ENCODE measurements around the gene DYNC1I1.
"Not testable (repeated sequence)": the region's sequence is repeated elsewhere in the genome, so short reads cannot be mapped to it uniquely, and the experiment has no call there.

The DYNC1I1 gene

DNA sequence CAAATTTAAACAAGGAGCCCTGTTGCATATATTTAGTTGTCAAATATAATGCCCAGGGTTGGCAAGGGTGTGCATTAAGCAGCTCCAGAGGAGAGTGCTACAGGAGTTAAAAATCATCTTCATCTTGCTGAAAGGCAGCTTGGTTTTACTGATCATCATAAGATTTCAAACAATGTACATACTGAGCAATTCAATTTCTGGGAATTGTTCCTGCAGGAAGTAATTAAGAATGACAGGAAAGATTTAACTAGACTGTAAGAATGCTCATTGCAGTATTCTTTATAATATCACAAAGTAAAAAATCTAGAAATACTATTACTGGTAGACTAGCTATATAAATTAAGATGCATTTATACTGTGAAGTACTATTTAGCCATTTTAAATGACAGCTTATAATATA lies 153.6 kb downstream of the DYNC1I1 start:
- Histone ChIP-seq H3K36me3 (ENCODE audit: control insufficient read depth, insufficient read depth, low read length) (no peaks in the 10 kb centered on the region), H3K9ac (ENCODE audit: low read length) (no peak overlapping the region), H3K4me1 (ENCODE audit: control insufficient read depth, insufficient read depth, low read length) (peaks cover 8% of the 10 kb centered on the region), H3K9me3 (ENCODE audit: control insufficient read depth, low read length) (no peaks in the 10 kb centered on the region), H3K4me3 (ENCODE audit: low read length) (no peak overlapping the region), H3K27me3 (ENCODE audit: control insufficient read depth, insufficient read depth, low read length) (no peaks in the 10 kb centered on the region)

- Histone ChIP-seq H3K9ac (ENCODE audit: low read length) (no peak overlapping the region), H3K9me3 (ENCODE audit: control insufficient read depth, low read length) (no peaks in the 10 kb centered on the region), H3K4me3 (ENCODE audit: low read length) (no peak overlapping the region), H3K27me3 (ENCODE audit: control insufficient read depth, insufficient read depth, low read length) (no peaks in the 10 kb centered on the region), H3K36me3 (ENCODE audit: control insufficient read depth, insufficient read depth, low read length) (no peaks in the 10 kb centered on the region), H3K4me1 (ENCODE audit: control insufficient read depth, insufficient read depth, low read length) (peaks cover 8% of the 10 kb centered on the region)
Observed at GRCh38 chr7:95927756-95928155, 155.4 kb downstream of the DYNC1I1 start.

DNA sequence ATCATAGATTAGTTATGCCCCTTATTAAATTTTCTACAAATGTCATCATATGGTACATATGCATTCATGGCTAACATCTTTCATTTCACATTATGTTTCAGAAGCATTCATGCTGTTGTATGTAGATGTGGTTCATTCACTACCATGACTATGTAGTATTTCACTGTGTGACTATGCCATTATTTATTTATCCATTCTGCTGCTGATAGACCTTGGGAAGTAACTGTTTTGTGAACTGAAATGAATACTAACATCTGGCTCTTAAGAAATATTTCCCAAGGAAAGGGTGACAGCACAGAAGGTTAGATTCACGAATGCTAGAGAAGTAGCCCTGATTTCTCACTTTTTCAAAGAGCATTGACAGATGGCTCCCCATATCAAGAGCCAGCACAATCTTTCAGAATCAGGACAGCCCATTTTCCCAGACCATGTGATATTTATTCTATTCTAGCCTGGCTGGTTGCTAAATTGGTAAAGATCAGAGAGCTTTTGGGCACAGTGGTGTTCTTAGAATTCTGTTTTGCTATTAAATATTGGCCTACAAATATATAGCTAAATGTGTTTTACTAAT lies 157.4 kb downstream of the DYNC1I1 start:
- Histone ChIP-seq H3K4me3 (ENCODE audit: low read length) (no peak overlapping the region), H3K4me1 (ENCODE audit: control insufficient read depth, insufficient read depth, low read length) (peaks cover 8% of the 10 kb centered on the region), H3K36me3 (ENCODE audit: control insufficient read depth, insufficient read depth, low read length) (no peaks in the 10 kb centered on the region), H3K27me3 (ENCODE audit: control insufficient read depth, insufficient read depth, low read length) (no peaks in the 10 kb centered on the region), H3K9ac (ENCODE audit: low read length) (no peak overlapping the region), H3K9me3 (ENCODE audit: control insufficient read depth, low read length) (no peaks in the 10 kb centered on the region)

GRCh38 chr7:95931460-95932232 lies 159.3 kb downstream of the DYNC1I1 start:
- Histone ChIP-seq H3K36me3 (ENCODE audit: control insufficient read depth, insufficient read depth, low read length) (no peaks in the 10 kb centered on the region), H3K9me3 (ENCODE audit: control insufficient read depth, low read length) (no peaks in the 10 kb centered on the region), H3K9ac (ENCODE audit: low read length) (no peak overlapping the region), H3K4me1 (ENCODE audit: control insufficient read depth, insufficient read depth, low read length) (peaks cover 8% of the 10 kb centered on the region), H3K27me3 (ENCODE audit: control insufficient read depth, insufficient read depth, low read length) (no peaks in the 10 kb centered on the region), H3K4me3 (ENCODE audit: low read length) (no peak overlapping the region)

DNA sequence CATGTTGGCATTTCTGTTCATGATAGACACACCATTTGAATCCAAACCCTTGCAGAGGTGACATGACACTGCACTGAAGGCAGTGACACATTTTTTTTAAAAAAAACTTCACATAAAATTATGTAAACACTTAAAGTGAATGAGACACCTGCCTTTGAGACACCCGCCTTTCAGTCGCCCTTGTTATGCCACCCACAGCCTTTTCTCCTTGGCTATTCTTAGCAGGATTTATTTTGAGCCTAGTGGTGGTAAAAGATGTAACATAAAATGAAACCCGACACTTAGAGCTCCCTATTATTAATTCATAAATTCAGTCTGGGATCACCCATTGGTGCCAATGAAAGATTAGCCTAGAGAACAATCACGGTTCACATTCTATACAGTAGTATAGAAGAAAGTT lies 161.3 kb downstream of the DYNC1I1 start:
- Histone ChIP-seq H3K36me3 (ENCODE audit: control insufficient read depth, insufficient read depth, low read length) (no peaks in the 10 kb centered on the region), H3K27me3 (ENCODE audit: control insufficient read depth, insufficient read depth, low read length) (no peaks in the 10 kb centered on the region), H3K4me1 (ENCODE audit: control insufficient read depth, insufficient read depth, low read length) (no peaks in the 10 kb centered on the region), H3K9me3 (ENCODE audit: control insufficient read depth, low read length) (no peaks in the 10 kb centered on the region), H3K4me3 (ENCODE audit: low read length) (no peak overlapping the region), H3K9ac (ENCODE audit: low read length) (no peak overlapping the region)

DNA sequence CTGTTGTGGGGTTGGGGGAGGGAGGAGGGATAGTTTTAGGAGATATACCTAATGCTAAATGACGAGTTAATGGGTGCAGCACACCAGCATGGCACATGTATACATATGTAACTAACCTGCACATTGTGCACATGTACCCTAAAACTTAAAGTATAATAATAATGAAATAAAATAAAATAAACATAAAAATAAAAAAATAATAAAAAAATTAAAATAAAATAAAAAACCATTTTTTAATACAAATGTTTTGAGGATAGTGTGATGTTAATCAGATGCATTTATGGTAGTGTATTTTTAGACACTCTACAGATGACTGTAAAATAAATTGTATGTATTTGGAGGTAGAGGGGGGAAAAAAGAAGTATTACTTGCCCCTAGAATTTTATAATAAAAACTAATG lies 172.5 kb downstream of the DYNC1I1 start:
- H3K36me3 ChIP-seq (ENCODE audit: control insufficient read depth, insufficient read depth, low read length); H3K9me3 ChIP-seq (ENCODE audit: control insufficient read depth, low read length); H3K4me3 ChIP-seq (ENCODE audit: low read length); H3K9ac ChIP-seq (ENCODE audit: low read length); H3K27me3 ChIP-seq (ENCODE audit: control insufficient read depth, insufficient read depth, low read length): not testable (repeated sequence)
- peaks cover 20% of the 10 kb centered on the region for H3K4me1 ChIP-seq (ENCODE audit: control insufficient read depth, insufficient read depth, low read length)

GRCh38 chr7:95950698-95951097 lies 178.3 kb downstream of the DYNC1I1 start:
- no peaks in the 10 kb centered on the region for H3K36me3 ChIP-seq (ENCODE audit: control insufficient read depth, insufficient read depth, low read length)
- H3K4me1 ChIP-seq (ENCODE audit: control insufficient read depth, insufficient read depth, low read length): peaks cover 39% of the 10 kb centered on the region
- no peaks in the 10 kb centered on the region for H3K27me3 ChIP-seq (ENCODE audit: control insufficient read depth, insufficient read depth, low read length)
- no peaks in the 10 kb centered on the region for H3K9me3 ChIP-seq (ENCODE audit: control insufficient read depth, low read length)
- H3K4me3 ChIP-seq (ENCODE audit: low read length): no peak overlapping the region
- no peak overlapping the region for H3K9ac ChIP-seq (ENCODE audit: low read length)

DNA sequence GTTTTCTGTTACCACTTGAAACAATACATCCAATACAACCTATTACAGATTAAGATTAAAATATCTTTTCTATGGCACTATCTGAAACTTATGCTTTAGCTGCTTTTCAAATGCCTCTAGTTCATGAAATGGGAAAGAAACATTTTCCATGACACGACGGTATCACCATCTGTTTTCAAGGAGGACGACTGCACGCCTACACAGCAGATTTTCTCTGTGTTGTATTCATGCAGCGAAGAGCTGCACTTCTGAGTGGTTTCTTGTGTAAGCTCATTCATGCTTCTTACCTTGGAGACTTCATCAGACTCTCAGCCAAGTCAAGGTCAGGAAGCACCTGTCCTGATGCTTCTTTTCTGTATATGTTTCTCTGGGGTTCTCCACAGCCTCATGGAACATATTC lies 179.2 kb downstream of the DYNC1I1 start:
- Histone ChIP-seq H3K9ac (ENCODE audit: low read length) (no peak overlapping the region), H3K4me1 (ENCODE audit: control insufficient read depth, insufficient read depth, low read length) (peaks cover 39% of the 10 kb centered on the region), H3K36me3 (ENCODE audit: control insufficient read depth, insufficient read depth, low read length) (no peaks in the 10 kb centered on the region), H3K27me3 (ENCODE audit: control insufficient read depth, insufficient read depth, low read length) (no peaks in the 10 kb centered on the region), H3K4me3 (ENCODE audit: low read length) (no peak overlapping the region), H3K9me3 (ENCODE audit: control insufficient read depth, low read length) (no peaks in the 10 kb centered on the region)

- no peak overlapping the region for H3K4me3 ChIP-seq (ENCODE audit: low read length)
- no peaks in the 10 kb centered on the region for H3K27me3 ChIP-seq (ENCODE audit: control insufficient read depth, insufficient read depth, low read length)
- H3K36me3 ChIP-seq (ENCODE audit: control insufficient read depth, insufficient read depth, low read length): no peaks in the 10 kb centered on the region
- H3K4me1 ChIP-seq (ENCODE audit: control insufficient read depth, insufficient read depth, low read length): peaks cover 42% of the 10 kb centered on the region
- H3K9ac ChIP-seq (ENCODE audit: low read length): no peak overlapping the region
- no peaks in the 10 kb centered on the region for H3K9me3 ChIP-seq (ENCODE audit: control insufficient read depth, low read length)
Observed at GRCh38 chr7:95951997-95952795, 179.8 kb downstream of the DYNC1I1 start.

GRCh38 chr7:95952851-95953250 lies 180.5 kb downstream of the DYNC1I1 start:
- Histone ChIP-seq H3K9me3 (ENCODE audit: control insufficient read depth, low read length) (no peaks in the 10 kb centered on the region), H3K27me3 (ENCODE audit: control insufficient read depth, insufficient read depth, low read length) (no peaks in the 10 kb centered on the region), H3K9ac (ENCODE audit: low read length) (no peak overlapping the region), H3K4me3 (ENCODE audit: low read length) (no peak overlapping the region), H3K4me1 (ENCODE audit: control insufficient read depth, insufficient read depth, low read length) (peaks cover 41% of the 10 kb centered on the region), H3K36me3 (ENCODE audit: control insufficient read depth, insufficient read depth, low read length) (no peaks in the 10 kb centered on the region)

DNA sequence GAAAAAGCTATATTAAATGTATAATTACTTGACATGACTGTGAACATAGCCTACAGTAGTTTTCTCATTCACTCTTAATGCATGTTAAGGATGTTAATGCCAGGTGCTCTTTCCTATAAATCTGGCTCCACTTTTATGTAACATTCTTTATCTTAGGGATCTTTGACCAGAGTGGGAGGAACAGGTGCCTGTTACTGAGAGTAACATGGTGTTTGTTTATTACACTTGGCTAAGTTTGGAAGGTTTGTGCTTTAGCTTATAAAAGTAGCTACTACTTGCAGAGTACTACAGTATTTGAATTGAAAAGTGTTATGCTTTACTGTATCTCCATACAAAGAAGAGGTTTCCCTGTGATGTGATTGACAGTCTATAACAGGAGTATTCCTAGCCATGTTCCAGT lies 183.4 kb downstream of the DYNC1I1 start:
- Histone ChIP-seq H3K27me3 (ENCODE audit: control insufficient read depth, insufficient read depth, low read length) (no peaks in the 10 kb centered on the region), H3K4me1 (ENCODE audit: control insufficient read depth, insufficient read depth, low read length) (peaks cover 26% of the 10 kb centered on the region), H3K9me3 (ENCODE audit: control insufficient read depth, low read length) (no peaks in the 10 kb centered on the region), H3K4me3 (ENCODE audit: low read length) (no peak overlapping the region), H3K9ac (ENCODE audit: low read length) (no peak overlapping the region), H3K36me3 (ENCODE audit: control insufficient read depth, insufficient read depth, low read length) (no peaks in the 10 kb centered on the region)

DNA sequence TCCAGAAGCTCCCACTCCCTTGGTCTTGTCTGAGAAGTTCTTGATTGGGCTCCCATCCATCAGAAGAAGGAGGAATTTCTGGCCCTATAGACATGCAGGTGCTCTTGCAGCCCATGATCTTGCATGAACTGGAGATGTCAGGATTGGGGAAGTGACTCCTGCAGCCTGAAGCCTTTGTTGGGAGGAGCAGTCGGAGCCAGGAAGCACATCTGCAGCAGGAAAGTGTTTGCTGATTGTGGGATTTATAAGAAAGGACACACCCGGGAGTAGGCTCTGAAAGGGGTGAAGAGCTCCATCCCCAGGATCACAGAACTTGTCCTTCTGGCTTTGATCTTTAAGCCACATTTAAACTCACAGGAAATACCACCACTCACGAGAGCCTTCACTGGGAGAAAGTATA lies 185.2 kb downstream of the DYNC1I1 start:
- Histone ChIP-seq H3K9me3 (ENCODE audit: control insufficient read depth, low read length) (no peaks in the 10 kb centered on the region), H3K9ac (ENCODE audit: low read length) (no peak overlapping the region), H3K36me3 (ENCODE audit: control insufficient read depth, insufficient read depth, low read length) (no peaks in the 10 kb centered on the region), H3K4me3 (ENCODE audit: low read length) (no peak overlapping the region), H3K27me3 (ENCODE audit: control insufficient read depth, insufficient read depth, low read length) (no peaks in the 10 kb centered on the region), H3K4me1 (ENCODE audit: control insufficient read depth, insufficient read depth, low read length) (peaks cover 23% of the 10 kb centered on the region)

All from mucosa of stomach (tissue), 1 donor.